Measurements from ENCODE around the gene ZKSCAN2. TPM values are rescaled to one million over a fixed set of nuclear protein-coding genes. Genes with fewer than 3 reads are reported as not detected.

Gene ZKSCAN2
- polyA plus RNA-seq, 1 donor from 2014 or later = 14.0 TPM

- no peak overlapping the region for H3K4me3 ChIP-seq (ENCODE audit: low read length)
- H3K9me2 ChIP-seq (ENCODE audit: insufficient read depth, low read length) = no peaks in the 10 kb centered on the region
- no peaks in the 10 kb centered on the region for H3F3A ChIP-seq (ENCODE audit: insufficient read depth, low read length, poor library complexity, severe bottlenecking)
- H4K20me1 ChIP-seq (ENCODE audit: insufficient read depth) = no peaks in the 10 kb centered on the region
- H3K79me2 ChIP-seq (replicated peaks; ENCODE audit: insufficient read depth, low read length) = no peaks in the 10 kb centered on the region
- H3K36me3 ChIP-seq (ENCODE audit: insufficient read depth, low read length) = no peaks in the 10 kb centered on the region
- H3K27me3 ChIP-seq (ENCODE audit: insufficient read depth, low read depth, low read length) = no peaks in the 10 kb centered on the region
- no peaks in the 10 kb centered on the region for H3K9me3 ChIP-seq (ENCODE audit: low read length)
- H3K9ac ChIP-seq (ENCODE audit: low read length) = no peak overlapping the region
- no peak overlapping the region for H3K4me2 ChIP-seq (ENCODE audit: low read length)
- no peak overlapping the region for H3K27ac ChIP-seq (ENCODE audit: low read length)
- TF ChIP-seq EZH2 (IDR thresholded peaks at IDR 0.05; ENCODE audit: borderline replicate concordance, insufficient read depth, low read length, poor library complexity, severe bottlenecking) = no peak
- TF ChIP-seq POLR2AphosphoS5 (IDR thresholded peaks at IDR 0.05) = no peak
- H2AFZ ChIP-seq (ENCODE audit: low read depth, low read length) = no peak overlapping the region
Measured at GRCh38 chr16:25189305-25189704, 68.3 kb downstream of the ZKSCAN2 start.

- Histone ChIP-seq H2AFZ (ENCODE audit: low read depth, low read length) (no peak overlapping the region), H4K20me1 (ENCODE audit: insufficient read depth) (no peaks in the 10 kb centered on the region)
Measured at GRCh38 chr16:25187491-25187795, 70.2 kb downstream of the ZKSCAN2 start.

More at GRCh38 chr16:25187491-25187795, 70.2 kb downstream of the ZKSCAN2 start:
- no peak overlapping the region for H3K4me2 ChIP-seq (ENCODE audit: low read length)
- no peaks in the 10 kb centered on the region for H3K27me3 ChIP-seq (ENCODE audit: insufficient read depth, low read depth, low read length)
- no peak overlapping the region for H3K9ac ChIP-seq (ENCODE audit: low read length)
- H3K36me3 ChIP-seq (ENCODE audit: insufficient read depth, low read length) = no peaks in the 10 kb centered on the region
- no peaks in the 10 kb centered on the region for H3F3A ChIP-seq (ENCODE audit: insufficient read depth, low read length, poor library complexity, severe bottlenecking)
- H3K9me2 ChIP-seq (ENCODE audit: insufficient read depth, low read length) = no peaks in the 10 kb centered on the region
- no peak overlapping the region for H3K27ac ChIP-seq (ENCODE audit: low read length)
- TF ChIP-seq RAD21 (conservative IDR thresholded peaks at IDR 0.05) (no peak), POLR2AphosphoS5 (IDR thresholded peaks at IDR 0.05) (no peak), EZH2 (IDR thresholded peaks at IDR 0.05; ENCODE audit: borderline replicate concordance, insufficient read depth, low read length, poor library complexity, severe bottlenecking) (no peak), SMC3 (conservative IDR thresholded peaks at IDR 0.05; ENCODE audit: poor library complexity) (no peak), EP300 (conservative IDR thresholded peaks at IDR 0.05; ENCODE audit: poor library complexity, severe bottlenecking) (no peak), TAF1 (IDR thresholded peaks at IDR 0.05; ENCODE audit: low read depth) (no peak), MXI1 (conservative IDR thresholded peaks at IDR 0.05; ENCODE audit: poor library complexity, severe bottlenecking) (no peak)
- TF ChIP-seq, protein P1, sequence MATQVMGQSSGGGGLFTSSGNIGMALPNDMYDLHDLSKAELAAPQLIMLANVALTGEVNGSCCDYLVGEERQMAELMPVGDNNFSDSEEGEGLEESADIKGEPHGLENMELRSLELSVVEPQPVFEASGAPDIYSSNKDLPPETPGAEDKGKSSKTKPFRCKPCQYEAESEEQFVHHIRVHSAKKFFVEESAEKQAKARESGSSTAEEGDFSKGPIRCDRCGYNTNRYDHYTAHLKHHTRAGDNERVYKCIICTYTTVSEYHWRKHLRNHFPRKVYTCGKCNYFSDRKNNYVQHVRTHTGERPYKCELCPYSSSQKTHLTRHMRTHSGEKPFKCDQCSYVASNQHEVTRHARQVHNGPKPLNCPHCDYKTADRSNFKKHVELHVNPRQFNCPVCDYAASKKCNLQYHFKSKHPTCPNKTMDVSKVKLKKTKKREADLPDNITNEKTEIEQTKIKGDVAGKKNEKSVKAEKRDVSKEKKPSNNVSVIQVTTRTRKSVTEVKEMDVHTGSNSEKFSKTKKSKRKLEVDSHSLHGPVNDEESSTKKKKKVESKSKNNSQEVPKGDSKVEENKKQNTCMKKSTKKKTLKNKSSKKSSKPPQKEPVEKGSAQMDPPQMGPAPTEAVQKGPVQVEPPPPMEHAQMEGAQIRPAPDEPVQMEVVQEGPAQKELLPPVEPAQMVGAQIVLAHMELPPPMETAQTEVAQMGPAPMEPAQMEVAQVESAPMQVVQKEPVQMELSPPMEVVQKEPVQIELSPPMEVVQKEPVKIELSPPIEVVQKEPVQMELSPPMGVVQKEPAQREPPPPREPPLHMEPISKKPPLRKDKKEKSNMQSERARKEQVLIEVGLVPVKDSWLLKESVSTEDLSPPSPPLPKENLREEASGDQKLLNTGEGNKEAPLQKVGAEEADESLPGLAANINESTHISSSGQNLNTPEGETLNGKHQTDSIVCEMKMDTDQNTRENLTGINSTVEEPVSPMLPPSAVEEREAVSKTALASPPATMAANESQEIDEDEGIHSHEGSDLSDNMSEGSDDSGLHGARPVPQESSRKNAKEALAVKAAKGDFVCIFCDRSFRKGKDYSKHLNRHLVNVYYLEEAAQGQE (IDR thresholded peaks at IDR 0.05; ENCODE audit: borderline replicate concordance) = no peak
- TF ChIP-seq, protein P2, sequence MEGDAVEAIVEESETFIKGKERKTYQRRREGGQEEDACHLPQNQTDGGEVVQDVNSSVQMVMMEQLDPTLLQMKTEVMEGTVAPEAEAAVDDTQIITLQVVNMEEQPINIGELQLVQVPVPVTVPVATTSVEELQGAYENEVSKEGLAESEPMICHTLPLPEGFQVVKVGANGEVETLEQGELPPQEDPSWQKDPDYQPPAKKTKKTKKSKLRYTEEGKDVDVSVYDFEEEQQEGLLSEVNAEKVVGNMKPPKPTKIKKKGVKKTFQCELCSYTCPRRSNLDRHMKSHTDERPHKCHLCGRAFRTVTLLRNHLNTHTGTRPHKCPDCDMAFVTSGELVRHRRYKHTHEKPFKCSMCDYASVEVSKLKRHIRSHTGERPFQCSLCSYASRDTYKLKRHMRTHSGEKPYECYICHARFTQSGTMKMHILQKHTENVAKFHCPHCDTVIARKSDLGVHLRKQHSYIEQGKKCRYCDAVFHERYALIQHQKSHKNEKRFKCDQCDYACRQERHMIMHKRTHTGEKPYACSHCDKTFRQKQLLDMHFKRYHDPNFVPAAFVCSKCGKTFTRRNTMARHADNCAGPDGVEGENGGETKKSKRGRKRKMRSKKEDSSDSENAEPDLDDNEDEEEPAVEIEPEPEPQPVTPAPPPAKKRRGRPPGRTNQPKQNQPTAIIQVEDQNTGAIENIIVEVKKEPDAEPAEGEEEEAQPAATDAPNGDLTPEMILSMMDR (IDR thresholded peaks at IDR 0.05; ENCODE audit: poor library complexity, severe bottlenecking) = no peak
- no peaks in the 10 kb centered on the region for H3K79me2 ChIP-seq (replicated peaks; ENCODE audit: insufficient read depth, low read length)
- no peaks in the 10 kb centered on the region for H3K9me3 ChIP-seq (ENCODE audit: low read length)
- H3K4me3 ChIP-seq (ENCODE audit: low read length) = no peak overlapping the region

Other genes with a start within 250 kb of the ZKSCAN2 start
- 16.6 and 24.1 TPM in 2 replicates for gene ARHGAP17, start 242.5 kb downstream of the ZKSCAN2 start, polyA plus RNA-seq
- 45.5 and 62.1 TPM in 2 replicates for gene LCMT1, start 146.1 kb downstream of the ZKSCAN2 start, polyA plus RNA-seq
- 0.56 and 0.89 TPM in 2 replicates for gene AQP8, start 40.9 kb downstream of the ZKSCAN2 start, polyA plus RNA-seq